Measurements from ENCODE around the gene WRAP53.

DNA sequence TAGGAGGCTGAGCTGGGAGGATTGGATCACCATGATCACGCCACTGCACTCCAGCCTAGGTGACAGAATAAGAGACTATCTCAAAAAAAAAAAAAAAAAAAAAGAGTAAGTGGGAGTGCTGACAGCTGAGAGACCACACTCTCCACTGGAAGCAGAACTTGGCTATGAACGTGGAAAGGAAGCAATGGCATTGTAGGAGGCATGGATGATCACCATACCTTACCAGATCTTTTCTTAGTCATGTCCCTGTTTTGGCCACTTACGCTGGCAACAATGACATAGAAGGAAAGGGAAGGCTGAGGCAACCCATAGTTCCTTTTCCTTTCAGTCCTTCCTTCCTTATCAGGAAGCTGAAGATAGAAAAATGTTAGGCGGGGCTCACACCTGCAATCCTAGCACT is 41.3 kb upstream of the WRAP53 start:
- TF ChIP-seq POLR2A (IDR thresholded peaks at IDR 0.05; ENCODE audit: low read depth, low read length) (no peak), TAF1 (IDR thresholded peaks at IDR 0.05; ENCODE audit: low read depth, low read length) (no peak), POLR2AphosphoS5 (IDR thresholded peaks at IDR 0.05; ENCODE audit: low read depth, low read length) (no peak), SPI1 (IDR thresholded peaks at IDR 0.05; ENCODE audit: low read depth, low read length) (no peak), POU2F2 (IDR thresholded peaks at IDR 0.05; ENCODE audit: low read depth, low read length) (no peak), PAX5 (IDR thresholded peaks at IDR 0.05; ENCODE audit: insufficient read depth, low read length, severe bottlenecking) (no peak)

Measured in GM12891 (cell line).